Thyroid gland (tissue), 4 donors: ENCODE measurements around the gene SMCO4.

Source experiments
- CTCF ChIP-seq, 6 experiments: fragments of 200-600 bp in 3 of 6; fragments of 450-650 bp in 3 of 6; sonication (generic) in 3 of 6; IDR thresholded peaks; one replicate each; pipeline ENCODE4 v1.5.1; 2016 to 2019; ENCODE audit warnings: antibody characterized with exemption in 6 of 6, mild to moderate bottlenecking in 2 of 6, inconsistent platforms in 1 of 6, moderate library complexity in 1 of 6
- POLR2A ChIP-seq, 2 donors: fragments of 450-650 bp; IDR thresholded peaks; one replicate each; pipeline ENCODE4 v1.6.1; 2017; ENCODE audit warnings: antibody characterized with exemption in 2 of 2, mild to moderate bottlenecking in 2 of 2, moderate library complexity in 1 of 2

- TF ChIP-seq CTCF (IDR thresholded peaks at IDR 0.05) (no peak), POLR2A (IDR thresholded peaks at IDR 0.05) (no peak)
These were observed 24.0 kb downstream of the SMCO4 start for GRCh38 chr11:93519179-93519578.
